Activated T-helper 2 cell treated with anti-CD3 and anti-CD28 coated beads, Interferon-gamma antibody, Interleukin-2, Interleukin-4, amounts not matched to agents 10 μg/mL and 5 μg/mL and 100 μg/mL, durations not matched to agents 14 hours and 24 hours and 36 hours (primary cell): ENCODE data around the gene GJA1. TPM values are rescaled to one million over a fixed set of nuclear protein-coding genes. Genes with fewer than 3 reads are reported as not detected.
"Not testable (repeated sequence)": the region's sequence is repeated elsewhere in the genome, so short reads cannot be mapped to it uniquely, and the experiment has no call there.

Source experiments
- DNase-seq: peaks from one replicate; pipeline ENCODE4 v3.0.0; 2021; ENCODE audit warnings: low spot score
- H3K27ac Mint-ChIP-seq: one replicate; pipeline ENCODE4 v1.8.0; 2021; ENCODE audit warnings: mixed read lengths
- H3K27me3 Mint-ChIP-seq: one replicate; pipeline ENCODE4 v1.8.0; 2021; ENCODE audit warnings: low read depth, mixed read lengths
- H3K36me3 Mint-ChIP-seq: one replicate; pipeline ENCODE4 v1.8.0; 2021; ENCODE audit warnings: low read depth, mixed read lengths
- H3K4me1 Mint-ChIP-seq: one replicate; pipeline ENCODE4 v1.8.0; 2021; ENCODE audit warnings: low read depth, mixed read lengths
- H3K4me3 Mint-ChIP-seq: one replicate; pipeline ENCODE4 v1.8.0; 2021; ENCODE audit warnings: low read depth, mild to moderate bottlenecking, moderate library complexity, mixed read lengths
- H3K9me3 Mint-ChIP-seq: one replicate; pipeline ENCODE4 v1.8.0; 2021; ENCODE audit warnings: mixed read lengths
- intact Hi-C: fragments of 100-400 bp; cut with micrococcal nuclease; formaldehyde crosslinking; loops from one replicate; pipeline ENCODE4 v1.15.1; 2023
- total RNA-seq: library from RNA; stranded (reverse); gene quantifications from 2 replicates; pipeline ENCODE4 v1.2.3, GENCODE V29; 2022

Gene GJA1
- total RNA-seq, 1 donor from 2014 or later: not detected

DNA sequence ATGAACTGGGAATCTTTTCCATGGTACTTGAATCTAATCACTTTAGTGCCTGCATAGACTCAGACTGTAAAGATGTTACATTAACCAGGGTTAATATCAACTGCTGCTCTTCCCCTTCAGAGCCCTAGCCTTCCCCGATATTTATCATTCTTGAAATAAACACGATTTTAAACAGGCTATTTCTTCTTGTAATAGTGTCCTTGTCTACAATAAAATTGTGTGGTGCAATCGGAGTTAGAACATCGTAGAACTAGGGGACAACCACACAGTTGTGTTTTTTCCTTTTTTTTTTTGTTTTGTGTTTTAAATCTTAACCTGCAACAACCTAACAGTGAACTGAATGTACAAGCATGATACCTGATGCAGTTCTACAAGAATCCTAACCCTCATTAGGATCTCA lies 4.5 kb downstream of the GJA1 start:
- DNase-seq: no peak
- intact Hi-C loops: loop anchor here (10.0 kb wide), 1 partner anchor 595 kb away; no protein-coding TSS in a partner anchor
- Mint-ChIP-seq H3K27ac (no peak overlapping the region), H3K4me3 (no peak overlapping the region), H3K27me3 (peaks cover 40% of the 10 kb centered on the region), H3K4me1 (peaks cover 12% of the 10 kb centered on the region), H3K36me3 (no peaks in the 10 kb centered on the region), H3K9me3 (no peaks in the 10 kb centered on the region)

DNA sequence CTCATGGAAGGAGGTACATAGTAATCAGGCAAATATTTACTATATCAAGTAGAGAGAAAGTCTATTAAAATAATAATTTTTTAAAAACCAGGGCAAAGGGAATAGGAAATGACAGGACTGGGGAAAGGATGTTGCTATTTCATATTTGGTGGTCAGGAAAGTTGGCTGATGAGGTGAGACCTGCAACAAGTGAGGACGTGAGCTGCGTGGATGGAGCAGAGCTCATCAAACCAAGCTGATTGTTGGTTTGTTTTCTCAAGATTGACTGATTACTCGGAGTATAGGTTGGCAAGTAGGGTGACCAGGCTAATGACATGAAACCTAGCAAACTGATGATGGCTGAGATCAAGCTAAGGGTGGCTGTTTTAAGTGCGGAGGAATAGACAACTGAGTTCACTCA lies 6.0 kb downstream of the GJA1 start:
- peaks cover 32% of the 10 kb centered on the region for H3K27me3 Mint-ChIP-seq
- intact Hi-C loops: no loop called here
- no peak for DNase-seq
- no peaks in the 10 kb centered on the region for H3K36me3 Mint-ChIP-seq
- no peak overlapping the region for H3K27ac Mint-ChIP-seq
- H3K4me1 Mint-ChIP-seq: peaks cover 9% of the 10 kb centered on the region
- no peaks in the 10 kb centered on the region for H3K9me3 Mint-ChIP-seq
- H3K4me3 Mint-ChIP-seq: no peak overlapping the region

DNA sequence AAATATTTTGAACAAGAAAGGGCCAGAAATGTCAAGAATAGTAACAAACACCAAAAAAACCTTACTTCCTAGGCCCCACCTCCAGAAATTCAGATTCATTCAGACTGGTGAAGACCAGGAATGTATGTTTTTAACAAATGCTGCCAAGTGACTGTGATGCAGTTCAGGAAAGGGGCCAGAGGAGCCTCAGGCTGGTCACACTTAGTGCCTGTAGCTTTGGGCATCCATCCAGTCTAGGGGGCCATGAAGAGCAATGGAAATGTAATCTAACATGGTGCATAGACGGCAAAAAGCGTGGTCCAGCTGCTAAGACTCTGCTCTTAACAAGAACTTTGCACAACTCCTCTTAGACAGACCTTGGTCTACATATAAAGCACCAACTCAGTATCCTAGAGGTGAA lies 7.1 kb downstream of the GJA1 start:
- Mint-ChIP-seq H3K4me3 (no peak overlapping the region), H3K36me3 (no peaks in the 10 kb centered on the region), H3K27ac (no peak overlapping the region), H3K9me3 (no peaks in the 10 kb centered on the region), H3K4me1 (peaks cover 4% of the 10 kb centered on the region), H3K27me3 (peaks cover 23% of the 10 kb centered on the region)
- intact Hi-C loops: no loop called here
- no peak for DNase-seq

- H3K27me3 Mint-ChIP-seq: peaks cover 13% of the 10 kb centered on the region
- no peaks in the 10 kb centered on the region for H3K36me3 Mint-ChIP-seq
- intact Hi-C loops: no loop called here
- H3K27ac Mint-ChIP-seq: no peak overlapping the region
- no peak overlapping the region for H3K4me3 Mint-ChIP-seq
- no peaks in the 10 kb centered on the region for H3K4me1 Mint-ChIP-seq
- H3K9me3 Mint-ChIP-seq: no peaks in the 10 kb centered on the region
- DNase-seq: no peak
Observed at GRCh38 chr6:121443971-121444541, 8.6 kb downstream of the GJA1 start.

GRCh38 chr6:121446705-121447104 lies 11.3 kb downstream of the GJA1 start:
- H3K36me3 Mint-ChIP-seq, DNase-seq, H3K27ac Mint-ChIP-seq, H3K9me3 Mint-ChIP-seq, H3K4me1 Mint-ChIP-seq, H3K4me3 Mint-ChIP-seq, H3K27me3 Mint-ChIP-seq, intact Hi-C loops: not testable (repeated sequence)

GRCh38 chr6:121447746-121448145 lies 12.3 kb downstream of the GJA1 start:
- not testable (repeated sequence) for H3K9me3 Mint-ChIP-seq, DNase-seq, H3K27ac Mint-ChIP-seq

GRCh38 chr6:121448528-121448927 lies 13.1 kb downstream of the GJA1 start:
- H3K27me3 Mint-ChIP-seq, H3K4me3 Mint-ChIP-seq, H3K27ac Mint-ChIP-seq, intact Hi-C loops, DNase-seq, H3K4me1 Mint-ChIP-seq, H3K36me3 Mint-ChIP-seq, H3K9me3 Mint-ChIP-seq: not testable (repeated sequence)

More at GRCh38 chr6:121447746-121448145, 12.3 kb downstream of the GJA1 start:
- H3K4me3 Mint-ChIP-seq, H3K4me1 Mint-ChIP-seq, intact Hi-C loops, H3K36me3 Mint-ChIP-seq, H3K27me3 Mint-ChIP-seq: not testable (repeated sequence)

- no peaks in the 10 kb centered on the region for H3K4me1 Mint-ChIP-seq
- H3K9me3 Mint-ChIP-seq: no peaks in the 10 kb centered on the region
- H3K27me3 Mint-ChIP-seq: peaks cover 2% of the 10 kb centered on the region
- no peak overlapping the region for H3K4me3 Mint-ChIP-seq
- no peaks in the 10 kb centered on the region for H3K36me3 Mint-ChIP-seq
- no peak overlapping the region for H3K27ac Mint-ChIP-seq
- intact Hi-C loops: no loop called here
- DNase-seq: no peak
Observed at GRCh38 chr6:121449331-121449730, 13.9 kb downstream of the GJA1 start.

DNA sequence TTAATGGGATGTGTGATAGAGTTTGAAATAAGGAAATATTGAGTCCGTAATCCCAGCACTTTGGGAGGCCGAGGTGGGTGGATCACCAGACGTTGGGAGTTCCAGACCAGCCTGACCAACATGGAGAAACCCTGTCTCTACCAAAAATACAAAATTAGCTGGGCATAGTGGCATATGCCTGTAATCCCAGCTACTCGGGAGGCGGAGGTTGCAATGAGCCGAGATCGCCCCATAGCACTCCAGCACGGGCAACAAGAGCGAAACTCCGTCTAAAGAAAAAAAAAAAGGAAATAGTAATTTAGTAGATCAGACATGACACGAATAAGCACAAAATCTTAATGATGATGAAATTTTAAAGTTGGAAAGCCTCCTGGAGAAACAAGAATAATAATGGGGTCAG lies 14.8 kb downstream of the GJA1 start:
- no peak overlapping the region for H3K27ac Mint-ChIP-seq
- intact Hi-C loops: no loop called here
- no peaks in the 10 kb centered on the region for H3K9me3 Mint-ChIP-seq
- H3K36me3 Mint-ChIP-seq: no peaks in the 10 kb centered on the region
- H3K4me1 Mint-ChIP-seq: no peaks in the 10 kb centered on the region
- peaks cover 2% of the 10 kb centered on the region for H3K27me3 Mint-ChIP-seq
- no peak for DNase-seq
- no peak overlapping the region for H3K4me3 Mint-ChIP-seq

- H3K27ac Mint-ChIP-seq: no peak overlapping the region
- DNase-seq: no peak
- H3K4me1 Mint-ChIP-seq: no peaks in the 10 kb centered on the region
- intact Hi-C loops: no loop called here
- H3K27me3 Mint-ChIP-seq: peaks cover 2% of the 10 kb centered on the region
- H3K36me3 Mint-ChIP-seq: no peaks in the 10 kb centered on the region
- H3K9me3 Mint-ChIP-seq: no peaks in the 10 kb centered on the region
- no peak overlapping the region for H3K4me3 Mint-ChIP-seq
Observed at GRCh38 chr6:121451250-121451649, 15.8 kb downstream of the GJA1 start.

DNA sequence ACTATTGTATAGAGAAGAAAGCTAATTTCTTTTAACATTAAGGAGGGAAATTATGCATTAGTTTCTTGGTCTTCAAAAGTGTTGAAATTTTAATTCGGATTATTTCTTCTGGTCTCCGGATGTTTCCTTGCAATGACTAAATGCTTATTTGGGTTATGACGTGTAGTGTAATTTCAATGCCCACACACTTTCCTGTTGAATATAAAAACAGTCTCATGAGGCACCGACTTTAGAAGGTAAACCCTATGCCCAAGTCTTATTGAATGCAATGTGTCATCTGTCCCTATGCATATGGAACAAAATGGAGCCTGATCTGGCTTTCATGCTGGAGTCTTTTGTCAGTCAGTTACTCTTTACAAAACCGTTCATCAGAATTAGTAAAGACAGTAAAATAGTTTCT lies 17.7 kb downstream of the GJA1 start:
- H3K4me3 Mint-ChIP-seq: no peak overlapping the region
- H3K27ac Mint-ChIP-seq: no peak overlapping the region
- H3K9me3 Mint-ChIP-seq: no peaks in the 10 kb centered on the region
- no peak for DNase-seq
- intact Hi-C loops: no loop called here
- H3K27me3 Mint-ChIP-seq: no peaks in the 10 kb centered on the region
- no peaks in the 10 kb centered on the region for H3K4me1 Mint-ChIP-seq
- no peaks in the 10 kb centered on the region for H3K36me3 Mint-ChIP-seq

DNA sequence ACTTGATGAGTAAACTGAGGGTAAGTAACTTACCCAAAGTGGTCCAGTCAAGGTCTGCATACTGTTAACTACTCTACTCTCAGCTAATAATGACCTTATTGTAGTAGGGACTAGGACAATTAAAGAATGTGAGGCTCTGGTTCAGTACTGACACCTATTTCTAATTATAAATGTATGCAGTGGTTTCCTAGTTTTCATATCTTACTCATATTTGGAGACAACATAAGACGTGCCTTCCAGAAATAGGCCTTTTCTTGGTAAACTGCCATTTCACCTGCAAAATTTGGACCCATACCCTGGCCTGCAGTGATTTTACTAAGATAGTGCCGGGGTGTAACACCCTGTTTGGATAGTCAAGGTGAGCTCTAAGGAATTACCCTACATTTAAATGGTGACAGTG lies 24.7 kb downstream of the GJA1 start:
- Mint-ChIP-seq H3K4me1 (no peaks in the 10 kb centered on the region), H3K27ac (no peak overlapping the region), H3K4me3 (no peak overlapping the region), H3K36me3 (no peaks in the 10 kb centered on the region), H3K9me3 (no peaks in the 10 kb centered on the region), H3K27me3 (no peaks in the 10 kb centered on the region)
- no peak for DNase-seq
- intact Hi-C loops: no loop called here

DNA sequence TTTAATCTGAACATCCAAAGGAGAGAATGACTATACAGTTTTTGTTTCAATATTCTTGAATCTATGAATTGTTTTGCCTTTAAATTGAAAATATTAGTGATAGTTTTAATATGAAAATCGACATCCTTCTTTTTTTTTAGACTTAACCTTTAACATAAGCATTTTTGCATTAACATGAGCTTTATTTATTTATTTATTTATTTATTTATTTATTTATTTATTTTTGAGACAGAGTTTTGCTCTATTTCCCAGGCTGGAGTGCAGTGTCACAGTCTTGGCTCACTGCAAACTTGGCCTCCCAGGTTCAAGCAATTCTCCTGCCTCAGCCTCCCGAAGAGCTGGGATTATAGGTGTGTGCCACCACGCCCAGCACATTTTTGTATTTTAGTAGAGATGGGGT lies 27.6 kb downstream of the GJA1 start:
- Mint-ChIP-seq H3K4me1 (no peaks in the 10 kb centered on the region), H3K36me3 (no peaks in the 10 kb centered on the region), H3K27me3 (no peaks in the 10 kb centered on the region), H3K27ac (no peak overlapping the region), H3K4me3 (no peak overlapping the region), H3K9me3 (no peaks in the 10 kb centered on the region)
- no peak for DNase-seq
- intact Hi-C loops: no loop called here

GRCh38 chr6:121465101-121465500 lies 29.7 kb downstream of the GJA1 start:
- H3K36me3 Mint-ChIP-seq: no peaks in the 10 kb centered on the region
- H3K27me3 Mint-ChIP-seq: no peaks in the 10 kb centered on the region
- intact Hi-C loops: no loop called here
- no peak overlapping the region for H3K4me3 Mint-ChIP-seq
- no peaks in the 10 kb centered on the region for H3K4me1 Mint-ChIP-seq
- no peak for DNase-seq
- no peaks in the 10 kb centered on the region for H3K9me3 Mint-ChIP-seq
- no peak overlapping the region for H3K27ac Mint-ChIP-seq
